Measurements from ENCODE around the gene TOGARAM2. TPM values are rescaled to one million over a fixed set of nuclear protein-coding genes. Genes with fewer than 3 reads are reported as not detected.

TOGARAM2 gene
- total RNA-seq, 1 donor from 2014 or later: 0.35 TPM

- Mint-ChIP-seq H3K27ac (ENCODE audit: unreplicated experiment) (no peak overlapping the region), H3K4me1 (peaks cover 33% of the 10 kb centered on the region), H3K9me3 (no peaks in the 10 kb centered on the region), H3K4me3 (no peak overlapping the region), H3K36me3 (ENCODE audit: low read depth) (peaks cover 1% of the 10 kb centered on the region), H3K27me3 (ENCODE audit: low read depth) (peaks cover 20% of the 10 kb centered on the region)
- TF ChIP-seq CTCF (conservative IDR thresholded peaks at IDR 0.05): no peak
- no peak for DNase-seq (ENCODE audit: low read depth, low spot score)
These were observed 25.6 kb upstream of the TOGARAM2 start for GRCh38 chr2:28955467-28955866.

- peak; percentile 48 for DNase-seq (ENCODE audit: low read depth, low spot score)
These were observed 24.7 kb upstream of the TOGARAM2 start for GRCh38 chr2:28956415-28956826.

GRCh38 chr2:28956890-28957289 lies 24.2 kb upstream of the TOGARAM2 start:
- peaks cover 19% of the 10 kb centered on the region for H3K27me3 Mint-ChIP-seq (ENCODE audit: low read depth)
- no peak overlapping the region for H3K27ac Mint-ChIP-seq (ENCODE audit: unreplicated experiment)
- H3K4me1 Mint-ChIP-seq: peaks cover 26% of the 10 kb centered on the region
- no peaks in the 10 kb centered on the region for H3K36me3 Mint-ChIP-seq (ENCODE audit: low read depth)
- peak; percentile 50 for TF ChIP-seq CTCF (conservative IDR thresholded peaks at IDR 0.05)
- no peak overlapping the region for H3K4me3 Mint-ChIP-seq
- no peaks in the 10 kb centered on the region for H3K9me3 Mint-ChIP-seq
- DNase-seq (ENCODE audit: low read depth, low spot score): peak; percentile 29

More at GRCh38 chr2:28956415-28956826, 24.7 kb upstream of the TOGARAM2 start:
- TF ChIP-seq CTCF (conservative IDR thresholded peaks at IDR 0.05): peak; percentile 57
- Mint-ChIP-seq H3K4me1 (peaks cover 31% of the 10 kb centered on the region), H3K27ac (ENCODE audit: unreplicated experiment) (no peak overlapping the region), H3K36me3 (ENCODE audit: low read depth) (no peaks in the 10 kb centered on the region), H3K9me3 (no peaks in the 10 kb centered on the region), H3K27me3 (ENCODE audit: low read depth) (peaks cover 19% of the 10 kb centered on the region), H3K4me3 (peak overlapping the region; percentile 25)

- H3K9me3 Mint-ChIP-seq: no peaks in the 10 kb centered on the region
- TF ChIP-seq CTCF (conservative IDR thresholded peaks at IDR 0.05): peak; percentile 83
- H3K4me1 Mint-ChIP-seq: peaks cover 22% of the 10 kb centered on the region
- no peak overlapping the region for H3K27ac Mint-ChIP-seq (ENCODE audit: unreplicated experiment)
- H3K27me3 Mint-ChIP-seq (ENCODE audit: low read depth): peaks cover 15% of the 10 kb centered on the region
- peak; percentile 55 for DNase-seq (ENCODE audit: low read depth, low spot score)
- H3K4me3 Mint-ChIP-seq: no peak overlapping the region
- H3K36me3 Mint-ChIP-seq (ENCODE audit: low read depth): no peaks in the 10 kb centered on the region
These were observed 22.4 kb upstream of the TOGARAM2 start for GRCh38 chr2:28958689-28959088.

- DNase-seq (ENCODE audit: low read depth, low spot score): no peak
- Mint-ChIP-seq H3K36me3 (ENCODE audit: low read depth) (no peaks in the 10 kb centered on the region), H3K4me3 (no peak overlapping the region), H3K9me3 (no peaks in the 10 kb centered on the region), H3K27me3 (ENCODE audit: low read depth) (peaks cover 13% of the 10 kb centered on the region), H3K4me1 (peaks cover 17% of the 10 kb centered on the region), H3K27ac (ENCODE audit: unreplicated experiment) (no peak overlapping the region)
- no peak for TF ChIP-seq CTCF (conservative IDR thresholded peaks at IDR 0.05)
These were observed 20.7 kb upstream of the TOGARAM2 start for GRCh38 chr2:28960401-28960800.

- no peak overlapping the region for H3K4me3 Mint-ChIP-seq
- H3K36me3 Mint-ChIP-seq (ENCODE audit: low read depth): no peaks in the 10 kb centered on the region
- peaks cover 5% of the 10 kb centered on the region for H3K27me3 Mint-ChIP-seq (ENCODE audit: low read depth)
- no peak for TF ChIP-seq CTCF (conservative IDR thresholded peaks at IDR 0.05)
- DNase-seq (ENCODE audit: low read depth, low spot score): no peak
- H3K27ac Mint-ChIP-seq (ENCODE audit: unreplicated experiment): no peak overlapping the region
- H3K4me1 Mint-ChIP-seq: peaks cover 7% of the 10 kb centered on the region
- H3K9me3 Mint-ChIP-seq: no peaks in the 10 kb centered on the region
These were observed 18.6 kb upstream of the TOGARAM2 start for GRCh38 chr2:28962505-28962904.

Measured in neural crest cell (in vitro differentiated cells).